Fibroblast of lung (primary cell): ENCODE results near the gene GRIN3A. TPM values are rescaled to one million over a fixed set of nuclear protein-coding genes. Genes with fewer than 3 reads are reported as not detected.
"Not testable (repeated sequence)": the region's sequence is repeated elsewhere in the genome, so short reads cannot be mapped to it uniquely, and the experiment has no call there.

Source experiments
- DNase-seq, 2 donors: peaks; one replicate each; pipeline versions ENCODE4 v3.0.0 to v3.0.0-alpha.2; 2010; ENCODE audit warnings: low read depth in 2 of 2
- H2AFZ ChIP-seq: 2 replicates; pipeline ENCODE4 v1.5.1; 2012; ENCODE audit warnings: low read length, control low read depth, inconsistent platforms
- H3K27ac ChIP-seq: 2 replicates; pipeline ENCODE4 v1.5.1; 2011; ENCODE audit warnings: low read length, control low read depth; ENCODE audit not compliant: insufficient read depth
- H3K27me3 ChIP-seq: 2 replicates; pipeline ENCODE4 v1.5.1; 2011; ENCODE audit warnings: mild to moderate bottlenecking, low read length; ENCODE audit not compliant: control insufficient read depth, insufficient read depth
- H3K36me3 ChIP-seq: 2 replicates; pipeline ENCODE4 v1.5.1; 2011; ENCODE audit warnings: low read length; ENCODE audit not compliant: control insufficient read depth, insufficient read depth
- H3K4me1 ChIP-seq: 2 replicates; pipeline ENCODE4 v1.5.1; 2011; ENCODE audit warnings: low read length; ENCODE audit not compliant: control insufficient read depth, insufficient read depth; ENCODE audit errors: extremely low read depth
- H3K4me2 ChIP-seq: 2 replicates; pipeline ENCODE4 v1.5.1; 2011; ENCODE audit warnings: low read length, control low read depth; ENCODE audit not compliant: insufficient read depth; ENCODE audit errors: extremely low read depth
- H3K4me3 ChIP-seq, 4 experiments: fragments of 200-600 bp in 1 of 4; sonication (generic) in 1 of 4; replicated peaks in 1 of 4; 2 replicates each; pipeline ENCODE4 v1.5.1; 2011 to 2016; ENCODE audit warnings: low read length in 4 of 4, low read depth in 3 of 4, mild to moderate bottlenecking in 3 of 4, control low read depth in 2 of 4, inconsistent platforms in 1 of 4, mixed read lengths in 1 of 4; ENCODE audit not compliant: insufficient read depth in 1 of 4; ENCODE audit errors: control extremely low read depth in 1 of 4
- H3K79me2 ChIP-seq: 2 replicates; pipeline ENCODE4 v1.5.1; 2012; ENCODE audit warnings: mild to moderate bottlenecking, low read length, inconsistent platforms; ENCODE audit not compliant: control insufficient read depth, insufficient read depth
- H3K9ac ChIP-seq: 2 replicates; pipeline ENCODE4 v1.5.1; 2011; ENCODE audit warnings: mild to moderate bottlenecking, low read length, control low read depth; ENCODE audit not compliant: insufficient read depth
- H3K9me3 ChIP-seq: 2 replicates; pipeline ENCODE4 v1.5.1; 2012; ENCODE audit warnings: low read depth, low read length; ENCODE audit not compliant: control insufficient read depth, insufficient read depth
- H4K20me1 ChIP-seq: 2 replicates; pipeline ENCODE4 v1.5.1; 2011; ENCODE audit warnings: low read length; ENCODE audit not compliant: control insufficient read depth, insufficient read depth; ENCODE audit errors: extremely low read depth
- CTCF ChIP-seq, 2 donors: IDR thresholded peaks in 1 of 2; conservative IDR thresholded peaks in 1 of 2; 1 replicate in 1 of 2; 2 replicates in 1 of 2; pipeline ENCODE4 v1.5.1; 2011 to 2012; ENCODE audit warnings: low read length in 2 of 2, control low read depth in 1 of 2, inconsistent platforms in 1 of 2, low read depth in 1 of 2, mild to moderate bottlenecking in 1 of 2
- EZH2 ChIP-seq: IDR thresholded peaks from 2 replicates; pipeline ENCODE4 v1.5.1; 2012; ENCODE audit warnings: low read length, control low read depth, mild to moderate bottlenecking; ENCODE audit errors: missing control alignments
- polyA plus RNA-seq, 2 donors: library from polyadenylated mRNA; depleted of rRNA in 1 of 2; stranded (reverse) in 1 of 2; unstranded in 1 of 2; fragments of >200 nt; gene quantifications; 2 replicates each; pipeline ENCODE4 v1.2.1, GENCODE V29; 2011 to 2012; ENCODE audit warnings: missing spikeins in 1 of 2
- total RNA-seq: library from RNA; depleted of rRNA; stranded (reverse); fragments of >200 nt; gene quantifications from 2 replicates; pipeline ENCODE4 v1.2.1, GENCODE V29; 2014

The GRIN3A gene
- total and polyA plus RNA-seq, 2 donors (not counting 1 experiment from before 2014, with no cell fraction given), result not detected

- H3K4me2 ChIP-seq, H2AFZ ChIP-seq, H4K20me1 ChIP-seq, DNase-seq, H3K36me3 ChIP-seq, H3K27me3 ChIP-seq, H3K9me3 ChIP-seq, H3K79me2 ChIP-seq, H3K4me3 ChIP-seq, H3K27ac ChIP-seq, H3K4me1 ChIP-seq, H3K9ac ChIP-seq: not testable (repeated sequence)
- peak in 1 of 2 donors; percentile 17 for TF ChIP-seq CTCF (conservative IDR thresholded peaks at IDR 0.05 in 1 of 2, IDR thresholded peaks at IDR 0.05 in 1 of 2; ENCODE audit: low read depth in 1 of 2, low read length in 2 of 2)
Measured at GRCh38 chr9:101549472-101550098, 188.9 kb downstream of the GRIN3A start.

GRCh38 chr9:101543098-101543735 lies 195.2 kb downstream of the GRIN3A start:
- no peak for DNase-seq
- TF ChIP-seq CTCF (conservative IDR thresholded peaks at IDR 0.05 in 1 of 2, IDR thresholded peaks at IDR 0.05 in 1 of 2; ENCODE audit: low read depth in 1 of 2, low read length in 2 of 2) (no peak), EZH2 (no peak)
- no peaks in the 10 kb centered on the region for H3K79me2 ChIP-seq
- H3K27me3 ChIP-seq, result no peaks in the 10 kb centered on the region
- H3K4me1 ChIP-seq, result no peaks in the 10 kb centered on the region
- H3K27ac ChIP-seq, result no peak overlapping the region
- H3K4me2 ChIP-seq, result no peak overlapping the region
- H3K9me3 ChIP-seq, result no peaks in the 10 kb centered on the region
- no peaks in the 10 kb centered on the region for H4K20me1 ChIP-seq
- peaks cover 5% of the 10 kb centered on the region for H3K36me3 ChIP-seq
- H3K9ac ChIP-seq, result no peak overlapping the region
- no peak overlapping the region for H2AFZ ChIP-seq
- H3K4me3 ChIP-seq, result no peak overlapping the region

- Histone ChIP-seq H2AFZ (no peak overlapping the region), H3K9ac (no peak overlapping the region), H4K20me1 (no peaks in the 10 kb centered on the region), H3K79me2 (peaks cover 5% of the 10 kb centered on the region), H3K27ac (no peak overlapping the region), H3K27me3 (no peaks in the 10 kb centered on the region), H3K9me3 (no peaks in the 10 kb centered on the region), H3K4me1 (no peaks in the 10 kb centered on the region), H3K4me2 (no peak overlapping the region), H3K4me3 (no peak overlapping the region), H3K36me3 (peaks cover 2% of the 10 kb centered on the region)
- DNase-seq, result no peak
- no peak for TF ChIP-seq CTCF (conservative IDR thresholded peaks at IDR 0.05 in 1 of 2, IDR thresholded peaks at IDR 0.05 in 1 of 2; ENCODE audit: low read depth in 1 of 2, low read length in 2 of 2)
- TF ChIP-seq EZH2, result no peak
Measured at GRCh38 chr9:101540069-101540468, 198.4 kb downstream of the GRIN3A start.
